OCI-LY3 (cell line): ENCODE measurements around the gene PRDM11.

Experiments used
- CTCF ChIP-seq: fragments of 200-600, 300-600 bp; sonication (generic); IDR thresholded peaks from 2 replicates; pipeline ENCODE4 v1.5.1; 2014; ENCODE audit warnings: antibody characterized with exemption, low read length, low read depth
- EZH2phosphoT487 ChIP-seq: fragments of 200-600 bp; shearing (Covaris generic); IDR thresholded peaks from 2 replicates; pipeline ENCODE4 v1.6.1; 2018; ENCODE audit warnings: antibody characterized with exemption, mixed run types, low read depth

GRCh38 chr11:45208135-45208534 is 61.7 kb downstream of the PRDM11 start:
- TF ChIP-seq EZH2phosphoT487 (no peak), CTCF (no peak)
